IPS-18c (cell line): ENCODE results near the gene LYPD5.
A peak's percentile ranks its signal among the peaks of the same experiment; 100 is the strongest.
"Not testable (repeated sequence)": the region's sequence is repeated elsewhere in the genome, so short reads cannot be mapped to it uniquely, and the experiment has no call there.

Experiments used
- H3K4me3 ChIP-seq: 2 replicates; pipeline ENCODE4 v1.7.0; 2013; ENCODE audit warnings: low read depth, mild to moderate bottlenecking, low read length, moderate library complexity; ENCODE audit not compliant: insufficient read depth
- H3K9me3 ChIP-seq: one replicate; pipeline ENCODE4 v1.6.1; 2013; ENCODE audit warnings: mild to moderate bottlenecking, low read length, moderate library complexity; ENCODE audit not compliant: control insufficient read depth, insufficient read depth

The LYPD5 gene, protein sequence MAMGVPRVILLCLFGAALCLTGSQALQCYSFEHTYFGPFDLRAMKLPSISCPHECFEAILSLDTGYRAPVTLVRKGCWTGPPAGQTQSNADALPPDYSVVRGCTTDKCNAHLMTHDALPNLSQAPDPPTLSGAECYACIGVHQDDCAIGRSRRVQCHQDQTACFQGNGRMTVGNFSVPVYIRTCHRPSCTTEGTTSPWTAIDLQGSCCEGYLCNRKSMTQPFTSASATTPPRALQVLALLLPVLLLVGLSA

DNA sequence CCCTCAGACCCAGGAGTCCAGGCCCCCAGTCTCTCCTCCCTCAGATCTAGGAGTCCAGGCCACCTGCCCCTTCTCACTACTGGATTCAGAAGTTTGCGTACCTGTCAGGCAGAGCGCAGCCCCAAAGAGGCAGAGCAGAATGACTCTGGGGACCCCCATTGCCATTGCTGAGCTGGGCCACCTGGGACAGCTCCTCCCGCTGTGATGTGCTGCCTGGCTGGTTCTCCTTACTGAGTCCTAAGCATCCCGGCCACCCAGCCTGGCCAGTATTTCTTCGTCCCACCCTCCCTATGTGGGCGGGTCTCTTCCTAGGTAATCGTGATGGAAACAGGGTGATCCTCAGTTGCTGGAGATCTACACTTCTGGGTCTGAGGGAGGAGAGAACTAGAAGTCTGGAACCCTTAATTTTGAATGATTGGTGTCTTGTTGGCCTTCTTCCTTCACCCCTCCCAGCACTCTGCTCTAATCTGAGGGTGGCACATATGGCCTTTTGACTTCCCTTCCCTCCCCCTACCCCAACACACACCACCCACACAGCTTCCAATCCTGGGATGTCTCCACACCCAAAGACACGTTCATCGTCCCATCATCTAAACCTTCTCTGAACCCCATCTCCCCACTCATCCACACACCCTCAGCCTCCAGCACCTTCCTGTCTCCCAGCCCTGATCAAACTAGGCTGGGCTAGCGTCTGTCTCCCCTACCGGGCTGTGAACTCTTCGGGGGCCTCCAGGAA lies at the start of gene LYPD5:
Gene LYPD5, minus strand, starts transcription at position 232 of the 736 bp plus-strand sequence. Its CDS starts 67 bp downstream, at position 165.
- no peaks in the 10 kb centered on the region for H3K9me3 ChIP-seq
- no peak within 1 kb of the TSS for H3K4me3 ChIP-seq

DNA sequence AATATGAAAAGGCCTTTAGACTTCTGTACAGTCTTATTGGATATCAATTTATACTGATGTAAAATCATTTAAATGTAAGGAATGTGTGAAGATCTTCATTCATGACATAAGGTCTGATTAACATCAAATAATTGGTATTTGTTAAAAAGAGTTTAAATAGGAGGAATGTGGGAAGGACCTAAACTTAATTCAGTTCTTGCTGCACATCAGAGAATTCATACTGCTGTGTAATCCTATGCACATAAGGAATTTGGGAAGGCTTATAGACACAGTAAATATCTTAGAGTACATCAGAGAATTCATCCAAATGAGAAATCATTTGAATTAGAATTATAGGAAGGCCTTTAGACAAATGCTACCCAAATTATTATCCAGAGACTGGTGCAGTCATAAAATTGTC lies 46.6 kb upstream of the LYPD5 start:
- H3K4me3 ChIP-seq = no peak overlapping the region
- peaks cover 21% of the 10 kb centered on the region for H3K9me3 ChIP-seq

DNA sequence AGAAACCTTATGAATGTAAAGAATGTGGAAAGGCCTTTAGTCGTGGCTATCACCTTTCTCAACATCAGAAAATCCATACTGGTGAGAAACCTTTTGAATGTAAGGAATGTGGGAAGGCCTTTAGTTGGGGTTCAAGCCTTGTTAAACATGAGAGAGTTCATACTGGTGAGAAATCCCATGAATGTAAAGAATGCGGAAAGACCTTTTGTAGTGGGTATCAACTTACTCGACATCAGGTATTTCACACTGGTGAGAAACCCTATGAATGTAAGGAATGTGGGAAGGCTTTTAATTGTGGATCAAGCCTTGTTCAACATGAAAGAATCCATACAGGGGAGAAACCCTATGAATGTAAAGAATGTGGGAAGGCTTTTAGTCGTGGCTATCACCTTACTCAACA lies 45.6 kb upstream of the LYPD5 start:
- Histone ChIP-seq H3K4me3 (no peak overlapping the region), H3K9me3 (peaks cover 19% of the 10 kb centered on the region)

DNA sequence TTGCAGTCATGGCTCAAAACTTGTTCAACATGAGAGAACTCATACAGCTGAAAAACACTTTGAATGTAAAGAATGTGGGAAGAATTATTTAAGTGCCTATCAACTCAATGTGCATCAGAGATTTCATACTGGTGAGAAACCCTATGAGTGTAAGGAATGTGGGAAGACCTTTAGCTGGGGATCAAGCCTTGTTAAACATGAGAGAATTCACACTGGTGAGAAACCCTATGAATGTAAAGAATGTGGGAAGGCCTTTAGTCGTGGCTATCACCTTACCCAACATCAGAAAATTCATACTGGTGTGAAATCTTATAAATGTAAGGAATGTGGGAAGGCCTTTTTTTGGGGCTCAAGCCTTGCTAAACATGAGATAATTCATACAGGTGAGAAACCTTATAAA lies 45.0 kb upstream of the LYPD5 start:
- Histone ChIP-seq H3K4me3 (no peak overlapping the region), H3K9me3 (peaks cover 17% of the 10 kb centered on the region)

DNA sequence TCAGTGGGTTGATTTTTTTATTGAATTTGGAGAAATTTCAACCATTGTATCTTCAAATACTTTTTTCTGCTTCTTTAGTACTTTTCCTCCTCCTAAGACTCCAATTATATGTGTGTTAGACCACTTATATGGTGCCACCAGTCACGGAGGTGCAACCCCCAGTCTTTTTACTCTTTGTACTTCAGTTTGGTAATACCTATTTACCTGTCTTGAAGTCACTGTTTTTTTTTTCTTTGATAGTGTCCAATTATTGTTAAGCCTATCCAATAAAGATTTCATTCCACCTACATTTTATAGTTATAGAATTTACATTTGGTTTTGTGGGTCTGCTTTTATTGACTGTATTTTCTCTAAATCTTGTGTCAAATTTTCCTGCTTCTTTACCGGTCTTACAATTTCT lies 39.8 kb upstream of the LYPD5 start:
- no peak overlapping the region for H3K4me3 ChIP-seq
- H3K9me3 ChIP-seq = peaks cover under 1% of the 10 kb centered on the region

DNA sequence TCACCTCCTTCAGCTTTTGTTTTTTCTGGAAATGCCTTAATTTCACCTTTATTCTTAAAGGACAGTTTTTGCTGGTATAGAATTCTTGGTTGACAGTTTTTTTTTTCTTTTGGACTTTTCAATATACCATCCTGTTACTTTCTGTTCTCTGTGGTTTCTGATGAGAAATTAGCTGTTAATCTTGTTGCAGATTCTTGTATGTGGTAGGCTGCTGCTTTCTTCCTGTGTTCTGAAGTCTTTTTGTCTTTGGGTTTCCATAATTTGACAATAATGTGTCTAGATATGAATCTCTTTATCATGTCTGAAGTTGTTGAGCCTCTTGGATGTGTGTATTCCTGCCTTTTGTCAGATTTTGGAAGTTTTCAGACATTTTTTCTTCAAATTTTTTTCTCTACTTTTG lies 36.9 kb upstream of the LYPD5 start:
- H3K4me3 ChIP-seq = no peak overlapping the region
- peaks cover 7% of the 10 kb centered on the region for H3K9me3 ChIP-seq

DNA sequence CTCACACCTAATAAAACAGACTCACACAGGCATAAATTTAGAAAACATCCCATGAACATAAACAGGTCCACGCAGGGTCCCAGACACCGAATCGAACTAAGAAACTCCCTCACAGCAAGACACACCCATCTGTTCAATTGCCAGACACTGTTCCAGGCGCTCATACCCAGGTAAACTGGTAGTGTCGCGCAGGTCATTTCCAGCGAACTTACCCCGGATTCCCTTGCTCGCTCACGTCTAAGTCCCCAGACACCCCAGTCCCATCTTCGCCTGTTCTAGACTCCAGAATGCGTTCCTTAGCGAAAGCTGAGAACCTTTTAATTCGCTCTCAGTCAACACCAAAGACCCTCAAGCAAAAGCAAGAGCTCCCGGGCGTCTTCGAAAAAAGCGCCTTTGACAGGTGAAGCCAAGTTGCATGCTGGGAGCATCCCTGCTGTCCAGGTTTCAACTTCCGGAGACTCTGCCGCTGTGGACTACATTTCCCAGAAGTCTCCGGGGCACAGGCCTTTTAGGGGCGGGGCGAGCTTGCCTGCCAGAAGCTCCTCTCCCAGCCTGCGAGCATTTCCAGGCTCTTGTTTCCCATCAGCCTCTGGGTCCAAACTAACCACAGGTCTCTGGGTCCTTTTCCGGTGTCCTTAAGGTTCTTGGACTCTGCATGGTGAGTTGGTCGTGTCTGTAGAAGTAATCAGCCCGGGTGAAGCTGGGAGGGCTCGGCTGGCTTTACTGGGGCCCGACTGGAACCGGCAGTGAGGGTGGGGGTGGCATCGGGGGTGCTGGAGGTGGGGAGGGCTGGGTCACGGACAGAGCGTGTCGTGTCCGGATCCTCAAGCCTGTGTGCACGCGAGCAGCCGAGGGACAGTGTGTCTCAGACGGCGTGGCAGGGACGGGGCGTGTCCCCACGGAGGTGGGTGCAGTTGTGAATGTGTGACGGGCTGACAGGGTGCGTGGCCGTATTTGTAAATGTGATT lies 24.8 kb upstream of the LYPD5 start, which contains the start of gene ZNF283:
Gene ZNF283, plus strand, starts transcription at position 535 of the 968 bp plus-strand sequence. CDS start 6,184 bp downstream, outside the sequence.
- Histone ChIP-seq H3K4me3 (peak within 1 kb of the TSS; percentile 74), H3K9me3 (peaks cover 2% of the 10 kb centered on the region)

DNA sequence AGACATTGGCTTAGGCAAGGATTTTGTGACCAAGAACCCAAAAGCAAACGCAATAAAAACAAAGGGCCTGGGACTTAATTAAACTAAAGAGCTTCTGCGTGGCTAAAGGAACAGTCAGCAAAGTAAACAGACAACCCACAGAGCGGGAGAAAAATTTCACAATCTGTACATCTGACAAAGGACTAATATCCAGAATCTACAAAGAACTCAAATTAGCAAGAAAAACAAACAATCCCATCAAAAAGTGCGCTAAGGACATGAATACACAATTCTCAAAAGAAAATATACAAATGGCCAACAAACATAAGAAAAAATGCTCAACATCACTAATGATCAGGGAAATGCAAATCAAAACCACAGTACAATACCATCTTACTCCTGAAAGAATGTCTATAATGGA lies 22.3 kb upstream of the LYPD5 start:
- H3K9me3 ChIP-seq, H3K4me3 ChIP-seq: not testable (repeated sequence)

DNA sequence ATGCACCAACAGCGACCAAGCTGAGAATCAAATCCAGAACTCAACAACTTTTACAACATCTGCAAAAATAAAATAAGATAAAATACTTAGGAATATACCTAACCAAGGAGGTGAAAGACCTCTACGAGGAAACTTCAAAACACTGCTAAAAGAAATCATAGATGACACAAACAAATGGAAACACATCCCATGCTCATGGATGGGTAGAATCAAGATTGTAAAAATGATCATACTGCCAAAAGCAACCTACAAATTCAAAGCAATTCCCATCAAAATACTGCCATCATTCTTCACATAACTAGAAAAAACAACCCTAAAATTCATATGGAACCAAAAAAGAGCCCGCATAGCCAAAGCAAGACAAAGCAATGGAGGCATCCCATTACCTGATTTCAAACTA lies 21.6 kb upstream of the LYPD5 start:
- not testable (repeated sequence) for H3K4me3 ChIP-seq, H3K9me3 ChIP-seq

DNA sequence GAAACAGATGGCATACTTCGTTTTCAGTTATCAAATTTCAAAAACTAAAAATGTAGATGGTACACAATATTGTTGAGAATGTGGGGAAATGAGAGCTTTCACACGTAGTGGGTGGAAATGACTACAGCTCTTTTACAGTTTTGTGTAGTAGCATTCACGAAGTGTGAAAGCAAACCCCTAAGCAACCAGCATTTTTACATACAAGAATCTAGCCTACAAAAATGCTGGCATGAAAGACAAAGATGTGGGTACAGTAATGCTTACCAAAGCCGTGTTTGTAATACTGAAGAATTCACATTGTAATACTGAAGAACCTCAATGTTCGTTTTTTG lies 18.6 kb upstream of the LYPD5 start:
- H3K9me3 ChIP-seq = peaks cover 6% of the 10 kb centered on the region

DNA sequence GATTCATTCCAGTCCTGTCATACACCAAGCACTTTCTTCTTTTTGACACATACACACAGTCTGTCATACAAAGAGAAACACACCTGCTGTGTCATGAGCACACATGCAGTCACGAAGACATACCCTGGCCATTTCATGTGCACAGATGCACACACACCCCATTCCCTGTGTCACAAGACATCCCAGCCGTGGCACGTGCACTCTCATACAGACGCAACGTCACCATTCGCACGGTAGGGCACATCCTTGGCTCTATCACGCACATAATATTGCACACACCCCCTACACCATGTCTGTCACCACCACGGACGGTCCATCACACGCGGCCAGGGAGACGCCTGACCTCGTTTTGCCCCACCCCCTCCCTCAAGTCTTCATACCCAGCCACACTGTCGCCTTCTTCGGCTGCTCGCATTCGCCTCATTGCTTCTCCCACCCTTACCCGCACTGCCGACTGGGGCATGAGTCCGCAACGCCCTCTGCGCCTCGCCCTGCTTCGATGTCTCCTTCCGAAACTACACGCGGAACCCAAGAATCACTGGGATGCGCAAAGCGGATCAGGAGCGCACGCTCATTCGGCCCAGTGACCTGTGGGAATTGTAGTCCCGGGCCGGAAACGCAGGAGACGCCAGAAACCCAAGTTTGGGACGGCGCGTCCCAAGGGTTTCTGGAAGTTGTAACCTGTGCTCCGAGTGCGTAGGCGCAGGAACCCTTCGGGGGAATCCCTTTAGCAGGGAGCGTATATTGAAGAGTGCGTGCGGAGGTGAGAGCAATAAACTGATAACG lies 18.0 kb upstream of the LYPD5 start:
- Histone ChIP-seq H3K4me3 (no peak overlapping the region), H3K9me3 (peaks cover 6% of the 10 kb centered on the region)

More for the DNA sequence above, 18.6 kb upstream of the LYPD5 start:
- no peak overlapping the region for H3K4me3 ChIP-seq

DNA sequence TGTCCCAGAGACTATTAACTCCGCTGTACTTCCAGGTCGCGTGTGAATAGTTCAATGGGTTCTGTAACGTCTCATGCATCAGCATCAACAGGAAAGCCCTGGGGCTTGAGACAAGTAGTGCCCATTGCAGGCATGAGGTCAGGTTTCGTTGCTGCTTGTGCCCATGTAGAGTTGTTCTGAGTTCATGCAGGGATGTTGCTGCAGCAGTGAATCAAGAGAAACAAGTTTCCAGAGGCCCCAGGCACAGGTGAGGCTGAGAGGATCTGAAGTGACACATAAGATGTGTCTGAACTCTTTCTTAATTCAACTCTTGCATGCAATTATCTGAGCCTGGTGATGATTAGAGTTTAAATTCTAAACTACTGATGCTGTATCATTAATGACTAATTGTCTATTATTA lies 16.3 kb upstream of the LYPD5 start:
- Histone ChIP-seq H3K9me3 (peaks cover 4% of the 10 kb centered on the region), H3K4me3 (no peak overlapping the region)

DNA sequence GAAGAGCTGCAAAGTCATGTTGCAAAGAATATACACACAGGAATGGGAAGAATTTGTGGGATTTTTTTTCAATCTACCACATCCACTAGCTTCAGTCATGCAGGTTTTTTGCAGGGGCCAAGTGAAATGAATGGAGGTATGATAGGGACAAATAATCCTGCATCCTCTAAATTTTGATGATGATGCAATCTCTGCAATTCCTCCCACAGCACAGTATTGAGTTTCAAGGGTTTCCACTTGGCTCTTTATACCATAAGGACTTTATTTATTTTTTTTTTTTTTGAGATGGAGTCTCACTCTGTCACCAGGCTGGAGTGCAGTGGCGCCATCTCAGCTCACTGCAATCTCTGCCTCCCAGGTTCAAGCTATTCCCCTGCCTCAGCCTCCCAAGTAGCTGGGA lies 15.2 kb upstream of the LYPD5 start:
- not testable (repeated sequence) for H3K4me3 ChIP-seq, H3K9me3 ChIP-seq

DNA sequence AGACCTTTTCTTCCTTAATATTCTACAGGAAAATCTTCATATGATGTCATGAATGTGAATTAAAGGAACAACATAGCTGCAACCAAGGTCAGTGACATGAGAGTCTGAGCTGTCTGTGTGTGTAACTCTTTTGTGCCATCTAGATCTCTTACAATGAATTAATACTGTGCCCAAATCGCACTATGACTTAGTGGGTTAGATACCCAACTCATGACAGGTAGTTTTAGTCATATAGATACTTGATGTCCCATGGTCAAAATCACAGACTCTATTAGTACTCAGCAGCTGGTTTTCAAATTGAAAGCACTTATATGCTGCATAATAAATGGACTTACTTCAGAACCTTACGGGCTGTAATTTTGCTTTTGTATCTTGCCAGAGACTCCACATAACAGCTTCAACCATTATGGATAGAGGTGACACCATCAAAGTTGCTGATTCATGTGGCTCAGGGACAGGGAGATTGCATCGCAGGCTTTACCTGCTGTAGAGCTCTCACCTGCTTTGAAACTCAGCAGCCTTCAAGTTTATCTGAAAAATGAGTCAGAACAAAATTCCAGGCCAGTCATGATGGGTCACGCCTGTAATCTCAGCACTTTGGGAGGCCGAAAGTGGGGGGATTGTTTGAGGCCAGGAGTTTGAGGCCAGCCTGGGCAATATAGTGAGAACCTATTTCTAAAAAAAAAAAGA lies 12.6 kb upstream of the LYPD5 start:
- H3K4me3 ChIP-seq = no peak overlapping the region
- H3K9me3 ChIP-seq = peaks cover 6% of the 10 kb centered on the region

DNA sequence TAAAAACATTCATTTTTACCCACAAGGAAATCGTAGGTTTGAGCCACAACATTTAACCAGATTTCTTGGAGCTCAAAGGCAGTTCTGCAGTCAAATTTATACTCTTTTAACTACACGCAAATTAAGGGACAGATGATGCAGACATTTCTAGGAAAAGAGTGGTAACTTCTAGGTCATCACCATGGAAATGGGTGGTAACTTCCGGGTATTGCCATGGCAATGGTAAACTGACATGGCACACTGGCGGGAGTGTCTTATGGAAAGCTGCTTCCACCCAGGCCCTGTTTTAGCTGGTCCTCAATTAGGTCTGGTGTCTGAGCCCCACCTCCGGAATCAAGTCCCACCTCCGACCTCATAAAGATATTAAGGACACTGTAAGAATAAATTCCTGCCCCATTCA lies 10.4 kb upstream of the LYPD5 start:
- no peak overlapping the region for H3K4me3 ChIP-seq
- peaks cover 6% of the 10 kb centered on the region for H3K9me3 ChIP-seq

DNA sequence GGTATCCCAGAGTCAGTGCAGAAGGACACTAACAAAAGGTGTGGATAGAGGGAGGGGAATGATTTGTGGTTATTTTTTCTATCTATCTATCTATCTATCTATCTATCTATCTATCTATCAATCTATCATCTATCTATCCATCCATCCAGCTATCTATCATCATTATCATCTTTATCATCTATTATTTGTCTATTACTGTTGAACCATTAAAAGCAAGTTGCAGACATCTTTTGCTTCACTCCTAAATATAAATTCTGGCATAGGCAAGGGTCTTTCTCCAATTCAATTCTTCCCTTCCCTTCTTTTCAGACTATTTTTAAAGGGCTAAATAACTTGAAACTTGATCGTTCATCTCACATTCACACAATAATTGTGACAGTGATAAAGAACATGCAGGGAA lies 10.0 kb upstream of the LYPD5 start:
- Histone ChIP-seq H3K9me3 (peaks cover 4% of the 10 kb centered on the region), H3K4me3 (no peak overlapping the region)
